ENCODE measurements around the gene PABPN1L. TPM values are rescaled to one million over a fixed set of nuclear protein-coding genes. Genes with fewer than 3 reads are reported as not detected.

PABPN1L gene
- total RNA-seq, 1 experiment from 2014 or later = not detected

DNA sequence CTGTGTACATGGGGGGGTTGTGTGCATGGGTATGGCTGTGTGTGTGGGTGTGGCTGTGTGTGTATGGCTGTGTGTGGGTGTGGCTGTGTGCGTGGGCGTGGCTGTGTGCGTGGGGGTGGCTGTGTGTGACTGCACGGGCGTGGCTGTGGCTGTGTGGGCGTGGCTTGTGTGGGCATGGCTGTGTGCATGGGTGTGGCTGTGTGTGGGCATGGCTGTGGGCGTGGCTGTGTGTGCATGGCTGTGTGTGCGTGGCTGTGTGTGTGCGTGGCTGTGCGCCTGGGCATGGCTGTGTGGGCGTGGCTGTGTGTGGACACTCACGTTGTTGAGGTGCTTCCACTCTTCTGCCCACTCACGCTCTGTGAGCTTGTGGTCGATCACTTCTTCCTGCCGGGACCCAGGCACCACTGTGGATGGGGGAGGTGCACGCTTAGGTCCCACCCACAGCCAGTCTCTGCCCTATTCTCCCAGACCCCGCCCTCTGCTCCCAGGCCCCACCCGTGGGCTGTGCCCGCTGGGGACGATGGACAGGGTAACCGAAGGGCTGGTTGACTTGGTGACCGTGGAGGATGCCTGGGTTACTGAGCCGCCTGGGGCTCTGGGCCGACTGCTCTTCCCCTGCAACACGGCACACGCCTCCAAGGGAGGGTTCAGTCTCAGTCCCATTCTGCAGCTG lies 16.0 kb upstream of the PABPN1L start:
- no peak overlapping the region for H3K4ac ChIP-seq (ENCODE audit: low read depth, low read length)
- H2BK5ac ChIP-seq (ENCODE audit: insufficient read length, low read length) = no peak overlapping the region
- no peak overlapping the region for H3K23ac ChIP-seq (ENCODE audit: insufficient read length, low read depth, low read length)
- H2AK5ac ChIP-seq (ENCODE audit: insufficient read length, low read length) = no peak overlapping the region
- no peak overlapping the region for H3K56ac ChIP-seq (ENCODE audit: insufficient read length, low read depth, low read length)
- no peak overlapping the region for H2AFZ ChIP-seq (ENCODE audit: low read length)
- H3K18ac ChIP-seq (ENCODE audit: insufficient read length, low read depth, low read length) = no peak overlapping the region
- H3T11ph ChIP-seq (ENCODE audit: low read length) = no peak overlapping the region
- TF ChIP-seq, protein P1, sequence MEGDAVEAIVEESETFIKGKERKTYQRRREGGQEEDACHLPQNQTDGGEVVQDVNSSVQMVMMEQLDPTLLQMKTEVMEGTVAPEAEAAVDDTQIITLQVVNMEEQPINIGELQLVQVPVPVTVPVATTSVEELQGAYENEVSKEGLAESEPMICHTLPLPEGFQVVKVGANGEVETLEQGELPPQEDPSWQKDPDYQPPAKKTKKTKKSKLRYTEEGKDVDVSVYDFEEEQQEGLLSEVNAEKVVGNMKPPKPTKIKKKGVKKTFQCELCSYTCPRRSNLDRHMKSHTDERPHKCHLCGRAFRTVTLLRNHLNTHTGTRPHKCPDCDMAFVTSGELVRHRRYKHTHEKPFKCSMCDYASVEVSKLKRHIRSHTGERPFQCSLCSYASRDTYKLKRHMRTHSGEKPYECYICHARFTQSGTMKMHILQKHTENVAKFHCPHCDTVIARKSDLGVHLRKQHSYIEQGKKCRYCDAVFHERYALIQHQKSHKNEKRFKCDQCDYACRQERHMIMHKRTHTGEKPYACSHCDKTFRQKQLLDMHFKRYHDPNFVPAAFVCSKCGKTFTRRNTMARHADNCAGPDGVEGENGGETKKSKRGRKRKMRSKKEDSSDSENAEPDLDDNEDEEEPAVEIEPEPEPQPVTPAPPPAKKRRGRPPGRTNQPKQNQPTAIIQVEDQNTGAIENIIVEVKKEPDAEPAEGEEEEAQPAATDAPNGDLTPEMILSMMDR (conservative IDR thresholded peaks at IDR 0.05) = no peak
- H3K79me1 ChIP-seq (ENCODE audit: insufficient read depth, low read depth, low read length, poor library complexity, severe bottlenecking) = no peaks in the 10 kb centered on the region
- H3K27me3 Mint-ChIP-seq (ENCODE audit: low read depth) = no peaks in the 10 kb centered on the region
- no peak overlapping the region for H3K4me3 Mint-ChIP-seq
- no peak overlapping the region for H3K27ac ChIP-seq (ENCODE audit: insufficient read length, low read depth, low read length)
- no peaks in the 10 kb centered on the region for H3K36me3 Mint-ChIP-seq (ENCODE audit: insufficient read depth in 1 of 3, low read depth in 3 of 3)
- H3K27me3 ChIP-seq (ENCODE audit: insufficient read depth, low read length) = no peaks in the 10 kb centered on the region
- no peaks in the 10 kb centered on the region for H4K20me1 ChIP-seq (ENCODE audit: control insufficient read depth, insufficient read depth, insufficient read length)
- DNase-seq = no peak
- H3K4me1 ChIP-seq (ENCODE audit: insufficient read depth, low read length) = no peaks in the 10 kb centered on the region
- H4K5ac ChIP-seq (ENCODE audit: insufficient read length, low read depth, low read length) = no peak overlapping the region
- H3K9me3 Mint-ChIP-seq = no peaks in the 10 kb centered on the region
- no peak overlapping the region for H2BK12ac ChIP-seq (ENCODE audit: insufficient read length, low read depth, low read length)
- H3K23me2 ChIP-seq (ENCODE audit: insufficient read length, low read depth, low read length, poor library complexity, severe bottlenecking) = no peaks in the 10 kb centered on the region
- H3K27ac Mint-ChIP-seq = 0 out of 7 replicates have a peak overlapping the region, but pooled peaks of 1 of the 3 experiments have one; percentile 38
- H3K14ac ChIP-seq (ENCODE audit: insufficient read depth, low read length) = no peak overlapping the region; the same call in 1 of the 2 replicates
- H4K8ac ChIP-seq (replicated peaks; ENCODE audit: insufficient read length, low read depth, low read length) = peak overlapping the region; percentile 86
- H3K9ac ChIP-seq (ENCODE audit: extremely low read depth, insufficient read length, low read length) = no peak overlapping the region
- H4K91ac ChIP-seq (ENCODE audit: insufficient read length, low read depth, low read length) = no peak overlapping the region
- H2BK15ac ChIP-seq (ENCODE audit: low read depth, low read length) = no peak overlapping the region
- no peak overlapping the region for H2BK20ac ChIP-seq (ENCODE audit: low read depth, low read length, poor library complexity, severe bottlenecking)
- no peak overlapping the region for H3K4me2 ChIP-seq (ENCODE audit: insufficient read depth, insufficient read length, low read length)
- no peak overlapping the region for H2BK120ac ChIP-seq (ENCODE audit: low read depth, low read length, poor library complexity, severe bottlenecking)
- WGBS (ENCODE audit: extremely low coverage, insufficient read length, low lambda C conversion rate) = no CpG with 5 or more reads among the region's 26 CpGs
- no peaks in the 10 kb centered on the region for H3K9me3 ChIP-seq (ENCODE audit: control insufficient read depth, low read depth, low read length)
- H3K4me1 Mint-ChIP-seq = peaks cover 0 to 11% of the 10 kb centered on the region in 2 experiments; a peak in 1 of 4 replicates
- no peaks in the 10 kb centered on the region for H3K79me2 ChIP-seq (ENCODE audit: insufficient read depth, low read length)
